WTC11 (cell line): Measurements from ENCODE around the gene MSH3. TPM values are rescaled to one million over a fixed set of nuclear protein-coding genes. Genes with fewer than 3 reads are reported as not detected.

Experiments
- ATAC-seq: fragments of 200-7000 bp; cut with Tn5 transposase; 2 replicates; pipeline ENCODE4 v1.10.0; 2021; ENCODE audit warnings: mild to moderate bottlenecking, moderate library complexity
- CTCF ChIA-PET: fragments of 300-600 bp; sonication (Branson Sonifier 250); formaldehyde crosslinking; loops from one replicate; lab custom pipeline; 2021; ENCODE audit warnings: antibody characterized with exemption; lab: Charles Lee
- POLR2A ChIA-PET: fragments of 350-600 bp; sonication (Branson Sonifier 250); formaldehyde crosslinking; loops from one replicate; lab custom pipeline; 2021; ENCODE audit warnings: antibody characterized with exemption; lab: Charles Lee
- DNase-seq: peaks from one replicate; pipeline ENCODE4 v3.0.0; 2021; ENCODE audit warnings: low spot score
- H3K27ac Mint-ChIP-seq: 2 replicates; pipeline ENCODE4 v1.8.0; 2021; ENCODE audit warnings: mixed read lengths
- H3K27me3 Mint-ChIP-seq: 2 replicates; pipeline ENCODE4 v1.8.0; 2021; ENCODE audit warnings: low read depth, mild to moderate bottlenecking, moderate library complexity, mixed read lengths
- H3K36me3 Mint-ChIP-seq: 2 replicates; pipeline ENCODE4 v1.8.0; 2021; ENCODE audit warnings: mixed read lengths
- H3K4me1 Mint-ChIP-seq: 2 replicates; pipeline ENCODE4 v1.8.0; 2022; ENCODE audit warnings: mixed read lengths
- H3K4me3 Mint-ChIP-seq: 2 replicates; pipeline ENCODE4 v1.8.0; 2021; ENCODE audit warnings: mild to moderate bottlenecking, moderate library complexity, mixed read lengths
- H3K9me3 Mint-ChIP-seq: 2 replicates; pipeline ENCODE4 v1.8.0; 2021; ENCODE audit warnings: mixed read lengths
- ATF1 ChIP-seq: sonication (generic); formaldehyde crosslinking; IDR thresholded peaks from 2 replicates; pipeline ENCODE4 v1.8.1; 2023; ENCODE audit warnings: mild to moderate bottlenecking, moderate library complexity, missing genetic modification reagents
- FOXP1 ChIP-seq: sonication (generic); formaldehyde crosslinking; IDR thresholded peaks from 2 replicates; pipeline ENCODE4 v1.8.0; 2022; ENCODE audit warnings: missing genetic modification reagents, mild to moderate bottlenecking, moderate library complexity, borderline replicate concordance
- GRHL2 ChIP-seq: fragments of 250-450 bp; sonication (Bioruptor Pico); IDR thresholded peaks from 2 replicates; pipeline ENCODE4 v1.8.0; 2022; ENCODE audit warnings: mild to moderate bottlenecking, moderate library complexity; ENCODE audit not compliant: insufficient replicate concordance, severe bottlenecking
- NR1H2 ChIP-seq: sonication (generic); formaldehyde crosslinking; IDR thresholded peaks from 2 replicates; pipeline ENCODE4 v1.9.0; 2021; ENCODE audit warnings: mild to moderate bottlenecking, moderate library complexity, missing genetic modification reagents
- SOX15 ChIP-seq: fragments of 250-450 bp; sonication (Bioruptor Pico); IDR thresholded peaks from 2 replicates; pipeline ENCODE4 v1.9.0; 2021; ENCODE audit warnings: mild to moderate bottlenecking
- SP1 ChIP-seq: sonication (generic); formaldehyde crosslinking; conservative IDR thresholded peaks from 2 replicates; pipeline ENCODE4 v1.8.1; 2022; ENCODE audit warnings: missing genetic modification reagents
- ZNF121 ChIP-seq: sonication (generic); formaldehyde crosslinking; IDR thresholded peaks from 2 replicates; pipeline ENCODE4 v1.8.0; 2023; ENCODE audit warnings: missing genetic modification reagents
- ZNF671 ChIP-seq: fragments of 250-450 bp; sonication (Bioruptor Pico); IDR thresholded peaks from 2 replicates; pipeline ENCODE4 v1.8.0; 2021; ENCODE audit warnings: mild to moderate bottlenecking
- total RNA-seq: library from RNA; stranded (reverse); gene quantifications from 3 replicates; pipeline ENCODE4 v1.2.3, GENCODE V29; 2021
- TF ChIP-seq, protein P1 (sequence below): sonication (generic); formaldehyde crosslinking; IDR thresholded peaks from 2 replicates; pipeline ENCODE4 v1.8.1; 2023; ENCODE audit warnings: mild to moderate bottlenecking, missing genetic modification reagents, moderate library complexity
- TF ChIP-seq, protein P2 (sequence below): fragments of 250-450 bp; sonication (Bioruptor Pico); conservative IDR thresholded peaks from 2 replicates; pipeline ENCODE4 v1.9.0; 2021; ENCODE audit warnings: mild to moderate bottlenecking
- TF ChIP-seq, protein P3 (sequence below): fragments of 250-450 bp; sonication (Bioruptor Pico); IDR thresholded peaks from 2 replicates; pipeline ENCODE4 v1.9.0; 2021; ENCODE audit warnings: moderate library complexity, mild to moderate bottlenecking, inconsistent platforms, borderline replicate concordance
- TF ChIP-seq, protein P4 (sequence below): sonication (generic); formaldehyde crosslinking; IDR thresholded peaks from 2 replicates; pipeline ENCODE4 v1.8.1; 2022; ENCODE audit warnings: low read depth, mild to moderate bottlenecking, moderate library complexity, missing genetic modification reagents, borderline replicate concordance
- TF ChIP-seq, protein P5 (sequence below): sonication (generic); formaldehyde crosslinking; IDR thresholded peaks from 2 replicates; pipeline ENCODE4 v1.8.0; 2023; ENCODE audit warnings: missing genetic modification reagents, mild to moderate bottlenecking, borderline replicate concordance
- TF ChIP-seq, protein P6 (sequence below): sonication (generic); formaldehyde crosslinking; IDR thresholded peaks from 2 replicates; pipeline ENCODE4 v1.8.1; 2022; ENCODE audit warnings: low read depth, missing genetic modification reagents, borderline replicate concordance
- TF ChIP-seq, protein P7 (sequence below): sonication (generic); formaldehyde crosslinking; IDR thresholded peaks from 2 replicates; pipeline ENCODE4 v1.8.1; 2022; ENCODE audit warnings: mild to moderate bottlenecking, moderate library complexity, missing genetic modification reagents

The MSH3 gene
- total RNA-seq, 1 experiment from 2014 or later = 14.6 TPM

DNA sequence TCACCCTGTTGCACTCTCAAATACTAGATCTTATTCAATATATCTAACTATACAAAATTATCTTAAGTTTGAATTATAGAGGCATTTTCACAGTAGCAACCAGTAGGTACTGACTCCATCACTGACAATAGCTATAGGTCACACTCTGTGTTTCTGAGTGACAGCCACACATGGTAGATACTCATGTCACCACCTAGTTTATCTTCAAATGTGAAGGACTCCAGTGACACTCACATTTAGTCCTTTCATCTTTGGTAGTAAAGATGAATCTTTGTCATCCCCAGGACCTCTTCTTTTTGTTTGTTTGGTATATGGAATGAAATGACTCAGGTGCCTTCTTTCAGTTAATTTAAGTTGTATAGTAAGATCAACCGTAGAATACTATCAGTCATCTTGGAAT lies 102.8 kb downstream of the MSH3 start:
- Mint-ChIP-seq H3K9me3 (peaks cover 5% of the 10 kb centered on the region; the same call in 1 of the 2 replicates), H3K4me3 (no peak overlapping the region), H3K27ac (no peak overlapping the region), H3K36me3 (peaks cover 5% of the 10 kb centered on the region; the same call in 1 of the 2 replicates), H3K4me1 (peaks cover 41% of the 10 kb centered on the region), H3K27me3 (no peaks in the 10 kb centered on the region)
- TF ChIP-seq GRHL2 (CRISPR knock-in tag) (no peak), SP1 (CRISPR knock-in tag) (no peak), FOXP1 (CRISPR knock-in tag) (no peak)
- TF ChIP-seq, protein P1, sequence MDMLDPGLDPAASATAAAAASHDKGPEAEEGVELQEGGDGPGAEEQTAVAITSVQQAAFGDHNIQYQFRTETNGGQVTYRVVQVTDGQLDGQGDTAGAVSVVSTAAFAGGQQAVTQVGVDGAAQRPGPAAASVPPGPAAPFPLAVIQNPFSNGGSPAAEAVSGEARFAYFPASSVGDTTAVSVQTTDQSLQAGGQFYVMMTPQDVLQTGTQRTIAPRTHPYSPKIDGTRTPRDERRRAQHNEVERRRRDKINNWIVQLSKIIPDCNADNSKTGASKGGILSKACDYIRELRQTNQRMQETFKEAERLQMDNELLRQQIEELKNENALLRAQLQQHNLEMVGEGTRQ (CRISPR knock-in tag) = no peak
- CTCF ChIA-PET = no interaction called here
- no peak for ATAC-seq
- DNase-seq = no peak
- POLR2A ChIA-PET = no interaction called here

DNA sequence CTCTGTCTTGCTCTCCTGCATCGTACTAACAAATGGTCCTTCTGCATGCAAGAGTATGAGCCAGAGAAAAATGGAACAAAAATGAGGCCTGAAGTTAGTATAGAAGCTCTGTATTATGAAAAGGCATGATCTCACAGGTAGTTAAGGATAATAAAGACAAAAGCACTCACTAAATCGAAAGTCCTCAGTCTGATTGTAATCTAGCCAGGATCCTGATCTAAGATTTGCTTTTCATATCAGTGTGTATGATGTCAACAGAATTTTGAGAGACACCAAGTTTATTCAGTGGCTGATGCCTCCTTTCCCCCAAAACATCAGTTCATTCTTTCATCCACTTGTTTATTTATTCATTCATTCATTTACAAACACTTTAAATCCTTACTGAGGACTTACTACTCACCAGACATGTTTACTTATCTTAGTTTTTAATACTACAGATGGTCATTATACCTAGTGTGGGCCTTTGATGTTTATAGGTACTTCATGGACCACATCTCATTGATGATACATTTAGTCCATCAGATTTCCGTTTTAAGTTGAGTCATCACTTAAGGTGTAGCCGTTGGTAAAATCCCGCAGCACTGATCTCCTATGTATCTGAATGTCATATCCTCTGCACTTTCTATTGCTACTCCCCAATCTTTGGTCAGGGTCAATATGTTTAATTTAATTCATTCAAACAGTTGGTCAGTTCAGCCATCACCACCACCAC lies 105.6 kb downstream of the MSH3 start:
- CTCF ChIA-PET = interaction anchor here (1.8 kb wide), 1 partner anchor 348 kb away, joined by 4 read pairs; no protein-coding TSS in a partner anchor

More for the DNA sequence above, 105.6 kb downstream of the MSH3 start:
- POLR2A ChIA-PET = no interaction called here
- H3K4me1 Mint-ChIP-seq = peaks cover 23% of the 10 kb centered on the region
- H3K36me3 Mint-ChIP-seq = no peaks in the 10 kb centered on the region
- no peak for DNase-seq
- no peak overlapping the region for H3K4me3 Mint-ChIP-seq
- no peak overlapping the region for H3K27ac Mint-ChIP-seq
- H3K9me3 Mint-ChIP-seq = no peaks in the 10 kb centered on the region
- no peak for ATAC-seq
- no peak for TF ChIP-seq ZNF671
- no peak for TF ChIP-seq SP1 (CRISPR knock-in tag)
- TF ChIP-seq, protein P2, sequence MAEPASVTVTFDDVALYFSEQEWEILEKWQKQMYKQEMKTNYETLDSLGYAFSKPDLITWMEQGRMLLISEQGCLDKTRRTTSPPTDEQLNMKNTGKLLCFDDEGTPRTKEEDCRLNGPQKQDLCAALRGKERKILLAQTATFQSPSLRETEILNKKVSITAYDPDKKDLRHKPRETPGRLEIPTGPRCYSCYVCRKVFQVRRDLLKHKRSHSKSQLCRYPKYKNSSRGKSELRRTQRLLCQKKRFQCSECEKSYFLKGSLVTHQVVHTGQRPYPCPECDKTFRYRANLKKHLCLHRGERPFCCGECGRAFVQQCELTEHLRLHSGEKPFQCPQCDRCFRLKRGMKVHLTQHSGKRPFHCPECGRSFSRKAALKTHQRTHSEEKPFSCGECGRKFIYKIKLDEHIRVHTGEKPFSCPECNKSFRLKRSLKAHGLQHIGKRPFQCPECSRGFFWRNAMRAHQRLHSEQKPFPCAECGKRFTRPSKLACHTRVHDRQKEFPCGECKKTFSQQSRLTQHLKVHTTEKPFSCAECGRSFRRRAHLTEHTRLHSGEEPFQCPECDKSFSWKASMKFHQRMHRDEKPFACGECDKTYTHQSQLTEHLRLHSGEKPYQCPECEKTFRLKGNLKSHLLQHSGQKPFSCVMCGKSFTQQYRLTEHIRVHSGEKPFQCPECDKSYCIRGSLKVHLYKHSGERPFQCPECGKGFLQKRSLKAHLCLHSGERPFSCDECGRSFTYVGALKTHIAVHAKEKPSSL (CRISPR knock-in tag) = no peak
- TF ChIP-seq SOX15 (CRISPR knock-in tag) = no peak
- TF ChIP-seq, protein P3, sequence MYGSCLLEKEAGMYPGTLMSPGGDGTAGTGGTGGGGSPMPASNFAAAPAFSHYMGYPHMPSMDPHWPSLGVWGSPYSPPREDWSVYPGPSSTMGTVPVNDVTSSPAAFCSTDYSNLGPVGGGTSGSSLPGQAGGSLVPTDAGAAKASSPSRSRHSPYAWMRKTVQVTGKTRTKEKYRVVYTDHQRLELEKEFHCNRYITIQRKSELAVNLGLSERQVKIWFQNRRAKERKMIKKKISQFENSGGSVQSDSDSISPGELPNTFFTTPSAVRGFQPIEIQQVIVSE (CRISPR knock-in tag) = no peak
- TF ChIP-seq, protein P4, sequence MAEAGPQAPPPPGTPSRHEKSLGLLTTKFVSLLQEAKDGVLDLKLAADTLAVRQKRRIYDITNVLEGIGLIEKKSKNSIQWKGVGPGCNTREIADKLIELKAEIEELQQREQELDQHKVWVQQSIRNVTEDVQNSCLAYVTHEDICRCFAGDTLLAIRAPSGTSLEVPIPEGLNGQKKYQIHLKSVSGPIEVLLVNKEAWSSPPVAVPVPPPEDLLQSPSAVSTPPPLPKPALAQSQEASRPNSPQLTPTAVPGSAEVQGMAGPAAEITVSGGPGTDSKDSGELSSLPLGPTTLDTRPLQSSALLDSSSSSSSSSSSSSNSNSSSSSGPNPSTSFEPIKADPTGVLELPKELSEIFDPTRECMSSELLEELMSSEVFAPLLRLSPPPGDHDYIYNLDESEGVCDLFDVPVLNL (CRISPR knock-in tag) = no peak
- no peak for TF ChIP-seq ATF1 (CRISPR knock-in tag)
- TF ChIP-seq, protein P5, sequence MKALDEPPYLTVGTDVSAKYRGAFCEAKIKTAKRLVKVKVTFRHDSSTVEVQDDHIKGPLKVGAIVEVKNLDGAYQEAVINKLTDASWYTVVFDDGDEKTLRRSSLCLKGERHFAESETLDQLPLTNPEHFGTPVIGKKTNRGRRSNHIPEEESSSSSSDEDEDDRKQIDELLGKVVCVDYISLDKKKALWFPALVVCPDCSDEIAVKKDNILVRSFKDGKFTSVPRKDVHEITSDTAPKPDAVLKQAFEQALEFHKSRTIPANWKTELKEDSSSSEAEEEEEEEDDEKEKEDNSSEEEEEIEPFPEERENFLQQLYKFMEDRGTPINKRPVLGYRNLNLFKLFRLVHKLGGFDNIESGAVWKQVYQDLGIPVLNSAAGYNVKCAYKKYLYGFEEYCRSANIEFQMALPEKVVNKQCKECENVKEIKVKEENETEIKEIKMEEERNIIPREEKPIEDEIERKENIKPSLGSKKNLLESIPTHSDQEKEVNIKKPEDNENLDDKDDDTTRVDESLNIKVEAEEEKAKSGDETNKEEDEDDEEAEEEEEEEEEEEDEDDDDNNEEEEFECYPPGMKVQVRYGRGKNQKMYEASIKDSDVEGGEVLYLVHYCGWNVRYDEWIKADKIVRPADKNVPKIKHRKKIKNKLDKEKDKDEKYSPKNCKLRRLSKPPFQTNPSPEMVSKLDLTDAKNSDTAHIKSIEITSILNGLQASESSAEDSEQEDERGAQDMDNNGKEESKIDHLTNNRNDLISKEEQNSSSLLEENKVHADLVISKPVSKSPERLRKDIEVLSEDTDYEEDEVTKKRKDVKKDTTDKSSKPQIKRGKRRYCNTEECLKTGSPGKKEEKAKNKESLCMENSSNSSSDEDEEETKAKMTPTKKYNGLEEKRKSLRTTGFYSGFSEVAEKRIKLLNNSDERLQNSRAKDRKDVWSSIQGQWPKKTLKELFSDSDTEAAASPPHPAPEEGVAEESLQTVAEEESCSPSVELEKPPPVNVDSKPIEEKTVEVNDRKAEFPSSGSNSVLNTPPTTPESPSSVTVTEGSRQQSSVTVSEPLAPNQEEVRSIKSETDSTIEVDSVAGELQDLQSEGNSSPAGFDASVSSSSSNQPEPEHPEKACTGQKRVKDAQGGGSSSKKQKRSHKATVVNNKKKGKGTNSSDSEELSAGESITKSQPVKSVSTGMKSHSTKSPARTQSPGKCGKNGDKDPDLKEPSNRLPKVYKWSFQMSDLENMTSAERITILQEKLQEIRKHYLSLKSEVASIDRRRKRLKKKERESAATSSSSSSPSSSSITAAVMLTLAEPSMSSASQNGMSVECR (CRISPR knock-in tag) = no peak
- TF ChIP-seq, protein P6, sequence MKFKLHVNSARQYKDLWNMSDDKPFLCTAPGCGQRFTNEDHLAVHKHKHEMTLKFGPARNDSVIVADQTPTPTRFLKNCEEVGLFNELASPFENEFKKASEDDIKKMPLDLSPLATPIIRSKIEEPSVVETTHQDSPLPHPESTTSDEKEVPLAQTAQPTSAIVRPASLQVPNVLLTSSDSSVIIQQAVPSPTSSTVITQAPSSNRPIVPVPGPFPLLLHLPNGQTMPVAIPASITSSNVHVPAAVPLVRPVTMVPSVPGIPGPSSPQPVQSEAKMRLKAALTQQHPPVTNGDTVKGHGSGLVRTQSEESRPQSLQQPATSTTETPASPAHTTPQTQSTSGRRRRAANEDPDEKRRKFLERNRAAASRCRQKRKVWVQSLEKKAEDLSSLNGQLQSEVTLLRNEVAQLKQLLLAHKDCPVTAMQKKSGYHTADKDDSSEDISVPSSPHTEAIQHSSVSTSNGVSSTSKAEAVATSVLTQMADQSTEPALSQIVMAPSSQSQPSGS (CRISPR knock-in tag) = no peak
- TF ChIP-seq, protein P7, sequence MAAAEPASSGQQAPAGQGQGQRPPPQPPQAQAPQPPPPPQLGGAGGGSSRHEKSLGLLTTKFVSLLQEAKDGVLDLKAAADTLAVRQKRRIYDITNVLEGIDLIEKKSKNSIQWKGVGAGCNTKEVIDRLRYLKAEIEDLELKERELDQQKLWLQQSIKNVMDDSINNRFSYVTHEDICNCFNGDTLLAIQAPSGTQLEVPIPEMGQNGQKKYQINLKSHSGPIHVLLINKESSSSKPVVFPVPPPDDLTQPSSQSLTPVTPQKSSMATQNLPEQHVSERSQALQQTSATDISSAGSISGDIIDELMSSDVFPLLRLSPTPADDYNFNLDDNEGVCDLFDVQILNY (CRISPR knock-in tag) = no peak
- TF ChIP-seq NR1H2 (CRISPR knock-in tag) = no peak
- no peak for TF ChIP-seq ZNF121 (CRISPR knock-in tag)
- no peak for TF ChIP-seq FOXP1 (CRISPR knock-in tag)
- no peaks in the 10 kb centered on the region for H3K27me3 Mint-ChIP-seq
